NT2/D1 (cell line): ENCODE measurements around the gene NPAS3.
A peak's percentile ranks its signal among the peaks of the same experiment; 100 is the strongest.

Experiments used
- DNase-seq: peaks from one replicate; pipeline ENCODE4 v3.0.0-alpha.2; 2011; ENCODE audit warnings: low read depth, low spot score
- H3K27me3 ChIP-seq: 2 replicates; pipeline ENCODE4 v1.6.0; 2011; ENCODE audit warnings: mild to moderate bottlenecking; ENCODE audit not compliant: insufficient read length, insufficient read depth
- H3K36me3 ChIP-seq: 2 replicates; pipeline ENCODE4 v1.6.1; 2011; ENCODE audit warnings: mild to moderate bottlenecking, low read length, mixed read lengths; ENCODE audit not compliant: insufficient read depth, insufficient read length
- H3K4me1 ChIP-seq: 2 replicates; pipeline ENCODE4 v1.5.1; 2011; ENCODE audit not compliant: insufficient read depth, insufficient read length
- H3K4me3 ChIP-seq: 2 replicates; pipeline ENCODE4 v1.5.1; 2011; ENCODE audit warnings: low read depth; ENCODE audit not compliant: insufficient read length
- H3K9ac ChIP-seq: 2 replicates; pipeline ENCODE4 v1.6.0; 2011; ENCODE audit warnings: low read depth; ENCODE audit not compliant: insufficient read length
- H3K9me3 ChIP-seq: 2 replicates; pipeline ENCODE4 v1.5.1; 2011; ENCODE audit warnings: mild to moderate bottlenecking, low read length; ENCODE audit not compliant: insufficient read depth
- SUZ12 ChIP-seq: IDR thresholded peaks from 2 replicates; pipeline ENCODE4 v1.6.1; 2011; ENCODE audit not compliant: insufficient read length, insufficient read depth; ENCODE audit errors: extremely low read depth
- YY1 ChIP-seq: IDR thresholded peaks from 2 replicates; pipeline ENCODE4 v1.6.1; 2011; ENCODE audit not compliant: insufficient read length, insufficient read depth
- ZNF274 ChIP-seq: IDR thresholded peaks from 2 replicates; pipeline ENCODE4 v1.6.1; 2011; ENCODE audit warnings: mild to moderate bottlenecking, low read depth, low read length

The NPAS3 gene

GRCh38 chr14:33705490-33705889 is 766.8 kb downstream of the NPAS3 start:
- DNase-seq = no peak
- Histone ChIP-seq H3K9ac (no peak overlapping the region), H3K4me3 (no peak overlapping the region), H3K27me3 (no peaks in the 10 kb centered on the region), H3K36me3 (no peaks in the 10 kb centered on the region), H3K9me3 (no peaks in the 10 kb centered on the region), H3K4me1 (no peaks in the 10 kb centered on the region)
- TF ChIP-seq SUZ12 (no peak), ZNF274 (no peak), YY1 (no peak)

GRCh38 chr14:33707716-33708115 is 769.0 kb downstream of the NPAS3 start:
- no peak overlapping the region for H3K9ac ChIP-seq
- H3K36me3 ChIP-seq = no peaks in the 10 kb centered on the region
- no peak for DNase-seq
- H3K9me3 ChIP-seq = no peaks in the 10 kb centered on the region
- TF ChIP-seq SUZ12 = no peak
- no peak for TF ChIP-seq YY1
- no peak for TF ChIP-seq ZNF274
- no peaks in the 10 kb centered on the region for H3K27me3 ChIP-seq
- H3K4me3 ChIP-seq = no peak overlapping the region
- no peaks in the 10 kb centered on the region for H3K4me1 ChIP-seq

GRCh38 chr14:33709283-33709682 is 770.6 kb downstream of the NPAS3 start:
- no peaks in the 10 kb centered on the region for H3K9me3 ChIP-seq
- H3K36me3 ChIP-seq = no peaks in the 10 kb centered on the region
- no peaks in the 10 kb centered on the region for H3K27me3 ChIP-seq
- H3K4me1 ChIP-seq = no peaks in the 10 kb centered on the region
- TF ChIP-seq SUZ12 (no peak), YY1 (no peak), ZNF274 (no peak)
- DNase-seq = no peak
- H3K4me3 ChIP-seq = no peak overlapping the region
- H3K9ac ChIP-seq = no peak overlapping the region

GRCh38 chr14:33709711-33710110 is 771.0 kb downstream of the NPAS3 start:
- Histone ChIP-seq H3K9me3 (no peaks in the 10 kb centered on the region), H3K4me3 (no peak overlapping the region), H3K4me1 (no peaks in the 10 kb centered on the region), H3K9ac (no peak overlapping the region), H3K36me3 (no peaks in the 10 kb centered on the region), H3K27me3 (no peaks in the 10 kb centered on the region)
- no peak for DNase-seq
- TF ChIP-seq ZNF274 = no peak
- TF ChIP-seq YY1 = no peak
- no peak for TF ChIP-seq SUZ12

- no peaks in the 10 kb centered on the region for H3K27me3 ChIP-seq
- no peaks in the 10 kb centered on the region for H3K36me3 ChIP-seq
- no peak overlapping the region for H3K4me3 ChIP-seq
- no peak overlapping the region for H3K9ac ChIP-seq
- no peaks in the 10 kb centered on the region for H3K4me1 ChIP-seq
- H3K9me3 ChIP-seq = no peaks in the 10 kb centered on the region
- no peak for DNase-seq
- TF ChIP-seq SUZ12 (no peak), ZNF274 (no peak), YY1 (no peak)
These were observed 771.6 kb downstream of the NPAS3 start for GRCh38 chr14:33710273-33710672.

- no peak for DNase-seq
- Histone ChIP-seq H3K9me3 (no peaks in the 10 kb centered on the region), H3K4me3 (no peak overlapping the region), H3K4me1 (no peaks in the 10 kb centered on the region), H3K9ac (no peak overlapping the region), H3K36me3 (no peaks in the 10 kb centered on the region), H3K27me3 (no peaks in the 10 kb centered on the region)
- no peak for TF ChIP-seq YY1
- TF ChIP-seq ZNF274 = no peak
- TF ChIP-seq SUZ12 = no peak
These were observed 772.5 kb downstream of the NPAS3 start for GRCh38 chr14:33711194-33711593.

GRCh38 chr14:33711811-33712216 is 773.1 kb downstream of the NPAS3 start:
- no peaks in the 10 kb centered on the region for H3K27me3 ChIP-seq
- TF ChIP-seq SUZ12 = no peak
- no peaks in the 10 kb centered on the region for H3K4me1 ChIP-seq
- no peaks in the 10 kb centered on the region for H3K9me3 ChIP-seq
- DNase-seq = peak; percentile 28
- no peaks in the 10 kb centered on the region for H3K36me3 ChIP-seq
- no peak overlapping the region for H3K9ac ChIP-seq
- H3K4me3 ChIP-seq = no peak overlapping the region

GRCh38 chr14:33714527-33715226 is 776.0 kb downstream of the NPAS3 start:
- Histone ChIP-seq H3K9ac (no peak overlapping the region), H3K36me3 (no peaks in the 10 kb centered on the region), H3K4me1 (no peaks in the 10 kb centered on the region), H3K27me3 (no peaks in the 10 kb centered on the region), H3K4me3 (no peak overlapping the region), H3K9me3 (no peaks in the 10 kb centered on the region)
- no peak for DNase-seq
- TF ChIP-seq ZNF274 (no peak), SUZ12 (no peak), YY1 (no peak)
